HL-60 (cell line): ENCODE measurements around the gene RFX7.

Experiments
- DNase-seq, 2 experiments: peaks; one replicate each; pipeline ENCODE4 v3.0.0-alpha.2; 2010 to 2020; ENCODE audit warnings: low read depth in 1 of 2, low spot score in 1 of 2
- H3K27ac ChIP-seq: fragments of 250-450 bp; sonication (Bioruptor Pico); replicated peaks from 2 replicates; pipeline ENCODE4 v1.5.1; 2020; ENCODE audit warnings: mild to moderate bottlenecking, moderate library complexity
- H3K27me3 ChIP-seq: fragments of 250-450 bp; sonication (Bioruptor Pico); 2 replicates; pipeline ENCODE4 v1.5.1; 2021; ENCODE audit warnings: mild to moderate bottlenecking, moderate library complexity; ENCODE audit not compliant: insufficient read depth, poor library complexity, severe bottlenecking
- H3K4me3 ChIP-seq: replicated peaks from 2 replicates; pipeline ENCODE4 v1.5.1; 2011; ENCODE audit warnings: mild to moderate bottlenecking, control low read depth, low read length; ENCODE audit not compliant: insufficient read depth
- CTCF ChIP-seq: IDR thresholded peaks from one replicate; pipeline ENCODE4 v1.5.1; 2011; ENCODE audit warnings: low read length, control low read depth, inconsistent platforms; ENCODE audit not compliant: insufficient read depth
- GABPA ChIP-seq: IDR thresholded peaks from 2 replicates; pipeline ENCODE4 v1.6.1; 2012; ENCODE audit warnings: low read depth
- POLR2AphosphoS5 ChIP-seq: IDR thresholded peaks from 2 replicates; pipeline ENCODE4 v1.6.1; 2012; ENCODE audit warnings: low read depth
- REST ChIP-seq: IDR thresholded peaks from 2 replicates; pipeline ENCODE4 v1.6.1; 2012; ENCODE audit warnings: low read depth; ENCODE audit not compliant: insufficient replicate concordance
- SPI1 ChIP-seq: IDR thresholded peaks from 2 replicates; pipeline ENCODE4 v1.6.1; 2012; ENCODE audit warnings: low read depth, mild to moderate bottlenecking, borderline replicate concordance

The RFX7 gene

DNA sequence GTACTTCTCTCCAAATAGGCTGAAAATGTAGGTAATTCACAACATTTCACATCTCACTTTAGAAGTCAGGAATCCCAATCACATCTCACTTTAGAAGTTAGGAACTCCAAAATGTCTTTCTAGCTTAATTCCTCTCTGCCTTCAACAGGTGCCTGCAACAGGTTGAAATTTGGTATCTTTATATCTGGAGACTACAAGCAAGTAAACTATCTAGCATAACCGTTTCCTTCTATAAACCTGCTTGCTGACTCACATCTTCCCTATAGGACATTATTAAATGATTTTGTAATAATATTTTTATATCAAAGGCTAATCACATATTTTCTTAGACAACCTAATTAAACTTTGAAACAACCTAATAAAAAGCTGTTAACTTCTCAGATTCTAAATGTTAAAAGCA is 18.2 kb downstream of the RFX7 start:
- no peak overlapping the region for H3K4me3 ChIP-seq
- DNase-seq = no peak
- TF ChIP-seq POLR2AphosphoS5 = no peak
- no peak for TF ChIP-seq GABPA
- TF ChIP-seq SPI1 = no peak
- no peak for TF ChIP-seq REST
- no peak for TF ChIP-seq CTCF
- H3K27ac ChIP-seq = no peak overlapping the region
- no peaks in the 10 kb centered on the region for H3K27me3 ChIP-seq

- Histone ChIP-seq H3K27ac (no peak overlapping the region), H3K4me3 (no peak overlapping the region), H3K27me3 (no peaks in the 10 kb centered on the region)
- TF ChIP-seq REST (no peak), CTCF (no peak), SPI1 (no peak), POLR2AphosphoS5 (no peak), GABPA (no peak)
- DNase-seq = no peak
Observed at GRCh38 chr15:56222302-56222701, 21.4 kb downstream of the RFX7 start.

GRCh38 chr15:56217341-56217740 is 26.3 kb downstream of the RFX7 start:
- Histone ChIP-seq H3K27me3 (no peaks in the 10 kb centered on the region), H3K27ac (no peak overlapping the region), H3K4me3 (no peak overlapping the region)
- no peak for TF ChIP-seq CTCF
- no peak for TF ChIP-seq SPI1
- no peak for TF ChIP-seq GABPA
- no peak for TF ChIP-seq POLR2AphosphoS5
- TF ChIP-seq REST = no peak
- DNase-seq = no peak
